Measurements from ENCODE around the gene TP53INP2.

DNA sequence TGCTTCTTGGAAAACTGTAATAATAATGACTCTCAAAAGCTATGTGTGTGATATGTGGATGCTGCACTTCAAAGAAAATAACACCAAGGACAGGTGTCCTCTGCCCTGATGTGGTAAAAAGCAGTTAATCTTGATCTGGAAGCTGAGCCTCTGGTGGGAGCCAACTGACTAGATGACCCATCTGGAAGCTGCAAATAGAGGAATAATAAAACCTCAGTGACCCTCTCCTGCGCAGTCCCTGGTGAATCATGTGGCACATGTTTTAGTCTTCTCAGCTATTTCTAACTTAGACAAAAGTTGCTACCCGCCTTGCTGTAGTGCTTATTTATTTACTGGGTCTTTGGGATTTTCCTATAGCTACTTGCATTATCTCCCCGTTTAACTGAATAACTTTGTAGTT, 47.3 kb downstream of the TP53INP2 start:
- TF ChIP-seq YY1 (IDR thresholded peaks at IDR 0.05; ENCODE audit: insufficient read depth, insufficient read length) (no peak), ZNF274 (IDR thresholded peaks at IDR 0.05; ENCODE audit: low read depth, low read length) (no peak), SUZ12 (IDR thresholded peaks at IDR 0.05; ENCODE audit: extremely low read depth, insufficient read depth, insufficient read length) (no peak)

Data from NT2/D1 (cell line).